NCI-H748 (cell line): Measurements from ENCODE around the gene TFB1M.
A peak's percentile ranks its signal among the peaks of the same experiment; 100 is the strongest.
"Not testable (repeated sequence)": the region's sequence is repeated elsewhere in the genome, so short reads cannot be mapped to it uniquely, and the experiment has no call there.

Experiments used
- DNase-seq: peaks from one replicate; lab custom pipeline; 2025; ENCODE audit not compliant: unreplicated experiment; lab: John Stamatoyannopoulos, UW

Gene TFB1M

DNA sequence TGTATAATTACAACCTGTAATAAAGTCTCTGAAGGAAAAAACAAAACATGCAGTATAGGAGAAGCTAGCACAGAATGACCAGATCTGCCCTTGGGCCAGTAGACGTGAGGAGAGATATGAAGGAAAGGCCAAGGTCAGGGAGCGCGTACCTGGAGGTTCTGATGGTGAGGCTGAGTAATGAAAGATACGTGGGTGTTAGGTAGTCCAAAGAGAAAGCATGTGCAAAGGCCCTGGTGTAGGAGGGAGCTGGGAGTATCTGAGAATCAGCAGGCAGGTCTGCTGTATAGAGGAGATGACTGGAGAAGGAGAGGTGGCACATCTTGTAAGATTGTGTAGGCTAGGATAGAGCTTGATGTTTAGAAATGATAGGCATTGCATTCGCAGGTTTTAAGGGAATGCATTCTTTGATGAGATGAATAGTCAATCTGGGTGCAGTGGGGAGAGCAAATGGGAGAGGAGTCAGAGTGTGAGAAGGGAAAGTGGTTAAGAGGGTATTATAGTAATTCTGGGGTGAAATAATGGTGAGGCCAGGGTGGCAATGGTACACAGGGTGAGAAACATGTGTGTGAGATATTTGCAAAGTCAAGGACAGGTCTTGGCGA, 15.9 kb upstream of the TFB1M start:
- DNase-seq, result no peak

- peak; percentile 19 for DNase-seq
Measured at GRCh38 chr6:155329460-155330132, 15.3 kb upstream of the TFB1M start.

- DNase-seq, result peak; percentile 97
Measured at GRCh38 chr6:155328539-155329459, 14.5 kb upstream of the TFB1M start.

DNA sequence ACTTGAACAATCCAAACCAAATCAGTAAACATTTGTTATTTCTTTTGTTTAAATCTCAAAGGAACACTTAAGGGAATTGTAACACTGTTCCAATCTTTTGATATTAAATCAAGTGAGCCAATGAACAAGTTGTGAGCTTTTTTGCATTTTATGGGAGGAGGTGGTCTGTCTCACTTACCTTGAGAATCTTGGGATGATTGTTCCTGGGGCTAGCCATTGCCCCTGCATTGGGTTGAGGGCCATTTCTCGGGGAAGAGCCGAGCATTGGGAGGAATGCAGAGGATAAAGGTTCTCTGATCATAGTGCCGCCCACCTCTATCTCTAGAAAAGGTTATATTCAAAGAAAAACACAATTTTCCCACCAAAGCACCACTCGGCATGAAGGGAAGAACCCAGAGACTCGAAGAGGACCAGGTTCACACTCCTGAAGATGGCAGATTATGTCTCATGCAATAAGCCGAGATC, 13.8 kb upstream of the TFB1M start:
- no peak for DNase-seq

DNA sequence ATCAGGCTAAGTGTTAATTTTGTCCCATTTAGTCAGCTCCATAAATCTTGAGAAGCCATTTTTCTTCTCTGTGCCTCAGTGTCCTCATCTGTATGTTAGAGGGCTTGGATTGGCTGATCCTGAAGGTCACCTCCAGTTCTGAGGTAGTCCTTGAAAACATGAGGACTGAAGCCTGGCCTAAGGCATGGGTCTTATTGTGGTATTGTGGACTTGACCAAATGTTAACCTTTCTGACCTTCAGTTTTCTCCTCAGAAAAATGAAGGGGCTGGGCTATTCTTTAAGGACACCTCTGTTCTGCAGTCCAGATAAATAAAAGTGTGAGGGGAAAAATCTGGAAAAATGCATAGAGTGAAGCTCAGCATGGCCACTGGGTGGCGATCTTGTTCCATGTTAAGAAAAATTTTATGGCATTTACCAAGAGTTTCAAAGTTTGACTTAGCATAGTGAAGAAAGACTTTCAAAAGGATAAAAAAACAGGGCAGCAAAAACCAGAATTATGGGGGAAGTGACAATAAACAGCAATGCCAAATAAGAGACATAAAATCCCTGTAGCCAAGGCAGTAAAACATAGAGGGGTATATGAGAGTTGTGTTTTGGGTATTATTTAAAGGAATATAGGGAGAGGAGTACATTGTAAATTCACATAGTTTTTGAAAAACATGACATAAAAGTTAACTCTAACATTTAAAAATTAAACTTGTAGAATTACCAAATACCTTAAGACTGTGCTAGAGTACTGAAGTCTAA, 13.2 kb upstream of the TFB1M start:
- peak; percentile 77 for DNase-seq

DNA sequence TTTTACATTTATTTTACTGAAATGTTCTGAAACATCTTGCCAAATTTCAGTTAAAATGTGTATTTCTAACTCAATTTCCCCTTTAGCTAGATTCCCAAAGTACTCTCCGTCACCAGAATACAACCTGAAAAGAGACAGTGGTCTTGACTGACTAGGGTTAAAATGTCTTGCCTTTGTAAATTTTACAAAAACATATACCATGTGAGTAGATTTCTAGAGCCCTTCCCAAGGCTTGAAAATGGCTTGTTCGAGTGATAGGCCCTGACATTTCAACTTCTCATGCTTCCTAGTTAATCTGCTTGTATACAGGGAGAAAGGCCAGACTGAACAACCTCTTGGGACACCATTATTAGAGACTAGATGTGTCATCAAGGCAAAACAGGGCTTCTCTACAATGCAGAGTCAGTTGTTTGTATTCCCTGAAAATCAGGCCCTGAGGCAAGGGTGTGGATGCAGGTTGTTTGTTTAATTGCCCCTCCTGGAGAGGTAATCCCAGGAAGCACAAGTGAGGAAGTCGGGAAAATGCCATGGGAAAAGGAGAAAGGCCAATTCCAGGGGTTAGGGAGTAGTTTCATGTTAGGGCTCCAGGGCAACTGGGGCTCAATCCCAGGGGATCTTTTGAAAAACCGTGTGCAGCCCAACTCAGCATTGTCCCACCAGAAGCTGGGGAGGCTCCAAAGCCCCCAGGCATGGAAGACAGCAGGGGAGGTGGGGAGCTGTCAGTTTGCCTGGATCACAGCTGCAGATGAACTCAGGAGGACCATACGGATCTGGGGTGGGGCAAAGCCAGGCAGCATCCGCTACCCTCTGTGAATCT, 11.6 kb upstream of the TFB1M start:
- DNase-seq, result peak; percentile 71

- no peak for DNase-seq
Measured at GRCh38 chr6:155324993-155325392, 10.7 kb upstream of the TFB1M start.

DNA sequence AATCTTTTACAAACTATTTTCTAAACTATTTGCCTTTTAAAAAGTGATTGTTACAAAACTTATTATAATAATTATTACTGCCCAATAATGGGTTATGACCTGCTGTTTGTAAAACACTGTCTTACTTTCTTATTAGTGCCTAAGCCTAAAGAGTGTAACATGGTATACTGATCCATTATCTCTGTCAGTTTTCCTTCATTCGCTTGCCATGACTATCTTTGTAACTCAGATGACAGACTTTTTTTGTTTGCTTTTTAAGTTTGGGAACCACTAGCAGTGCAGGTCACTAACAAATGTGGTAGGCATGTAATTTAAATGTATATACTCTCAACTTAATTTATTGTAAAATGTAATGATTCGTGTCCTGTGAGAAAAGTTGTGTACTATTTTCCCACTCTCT, 9.9 kb upstream of the TFB1M start:
- no peak for DNase-seq

DNA sequence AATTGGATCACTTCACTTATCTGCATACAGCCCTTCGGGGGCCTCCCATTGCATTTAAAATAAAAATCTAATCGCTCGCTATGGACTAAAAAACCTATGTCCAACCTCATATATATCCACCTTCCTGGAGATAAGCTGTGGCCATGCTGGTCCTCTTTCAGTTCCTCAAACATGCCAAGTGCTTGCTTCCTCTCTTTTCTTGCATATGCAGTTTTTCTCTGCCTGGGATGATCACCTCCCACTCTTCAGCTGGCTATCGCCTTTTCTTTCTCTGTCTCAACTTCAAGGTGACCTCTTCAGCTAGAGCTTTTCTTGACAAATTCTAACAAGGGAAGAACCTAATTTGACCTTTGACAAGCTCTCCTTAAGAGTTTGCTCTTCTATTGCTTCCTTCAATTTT, 5.6 kb upstream of the TFB1M start:
- DNase-seq, result no peak

DNA sequence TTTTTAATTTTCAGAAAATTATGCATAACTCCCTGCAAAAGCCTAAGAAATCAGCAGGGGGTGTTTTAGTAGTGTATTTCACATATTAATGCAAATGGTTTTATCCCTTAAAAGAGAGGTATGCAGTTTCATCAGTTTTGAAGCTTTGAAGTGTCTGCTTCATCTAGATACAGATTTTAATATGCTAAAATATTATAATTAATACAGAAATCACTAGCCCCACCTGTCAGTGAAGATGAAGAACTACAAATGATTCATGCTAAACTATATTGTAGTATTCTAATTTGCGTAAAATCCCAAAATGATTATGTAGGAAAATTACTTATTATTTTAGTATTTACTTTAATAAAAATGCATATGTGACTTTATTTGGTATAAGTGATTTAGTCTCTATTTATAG, 2.9 kb upstream of the TFB1M start:
- no peak for DNase-seq

- no peak for DNase-seq
Measured at GRCh38 chr6:155316419-155316818, 2.1 kb upstream of the TFB1M start.

GRCh38 chr6:155315516-155315871, 1.2 kb upstream of the TFB1M start:
- DNase-seq, result no peak

- DNase-seq, result peak; percentile 94
Measured at GRCh38 chr6:155314773-155315515, 660 bp upstream of the TFB1M start.

DNA sequence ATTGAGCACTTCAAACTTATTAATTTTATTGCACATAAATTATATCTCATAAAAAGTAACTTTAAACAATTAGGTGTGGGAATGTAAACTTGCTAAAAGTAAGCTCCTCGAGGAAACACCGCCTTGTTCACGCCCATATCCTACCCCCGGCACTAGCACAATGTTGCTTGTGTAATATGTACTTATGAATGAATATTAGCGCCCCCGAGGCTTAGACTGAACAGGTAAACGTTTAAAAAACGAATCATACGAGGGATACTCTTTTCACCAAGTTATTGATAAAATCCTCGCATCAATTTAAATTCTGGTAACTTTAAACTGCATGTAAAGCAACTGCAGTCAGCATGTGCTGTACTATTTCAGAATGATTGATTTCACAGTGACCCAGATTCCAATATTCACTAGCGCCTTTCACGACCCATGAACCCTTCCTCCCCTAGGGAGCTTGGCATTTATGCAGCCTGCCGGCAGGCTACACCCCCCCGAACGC, 637 bp downstream of the TFB1M start:
- DNase-seq, result peak; percentile 56

GRCh38 chr6:155312950-155313349, 1.3 kb downstream of the TFB1M start:
- not testable (repeated sequence) for DNase-seq

- no peak for DNase-seq
Measured at GRCh38 chr6:155311583-155311982, 2.7 kb downstream of the TFB1M start.

DNA sequence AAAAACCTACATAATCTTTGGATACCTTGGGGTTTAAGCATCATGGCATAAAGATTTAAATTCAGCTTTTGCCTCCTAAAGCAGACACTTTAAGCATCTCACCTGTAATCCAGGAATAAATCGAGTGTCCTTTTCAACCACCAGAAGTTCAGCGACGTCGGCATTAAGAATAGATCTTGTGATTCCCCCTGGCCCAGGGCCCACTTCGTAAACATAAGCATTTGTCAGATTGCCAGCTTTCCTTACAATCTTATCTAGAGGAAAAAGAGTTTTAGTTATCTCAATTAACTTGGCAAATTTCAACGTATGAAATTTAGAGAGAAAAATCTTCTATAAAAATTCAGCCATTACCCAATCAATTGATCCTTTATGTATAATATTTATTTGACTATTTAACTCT, 3.2 kb downstream of the TFB1M start:
- peak; percentile 11 for DNase-seq

- DNase-seq, result no peak
Measured at GRCh38 chr6:155310596-155310995, 3.7 kb downstream of the TFB1M start.

DNA sequence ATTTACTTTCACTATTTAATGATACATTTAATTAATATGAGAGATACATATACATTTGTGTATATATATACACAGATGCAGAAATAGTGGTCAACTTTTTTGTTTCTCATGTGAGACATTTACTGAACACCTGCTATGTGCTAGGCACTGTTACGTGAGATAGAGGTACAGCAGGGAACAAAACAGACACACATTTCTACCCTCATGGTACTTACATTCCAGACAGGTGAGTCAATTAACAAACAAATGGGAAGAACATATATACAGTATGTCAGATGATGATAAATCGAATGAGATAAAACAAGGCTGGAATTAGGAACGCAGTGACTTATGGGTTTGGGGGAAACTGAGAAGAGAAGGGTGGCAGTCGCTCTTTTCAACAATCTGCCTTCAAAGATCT, 5.1 kb downstream of the TFB1M start:
- no peak for DNase-seq

- DNase-seq, result no peak
Measured at GRCh38 chr6:155306958-155307357, 7.3 kb downstream of the TFB1M start.
